GM18907 (cell line): ENCODE data around the gene PCDHGB6.
"Not testable (repeated sequence)": the region's sequence is repeated elsewhere in the genome, so short reads cannot be mapped to it uniquely, and the experiment has no call there.

Experiments used
- ATAC-seq: cut with Tn5 transposase; IDR thresholded peaks from one replicate; pipeline ENCODE4 v1.9.1; 2021; ENCODE audit warnings: mild to moderate bottlenecking, moderate library complexity; ENCODE audit not compliant: unreplicated experiment

Gene PCDHGB6

GRCh38 chr5:141407790-141408505, at the start of gene PCDHGB6:
TSS of gene PCDHGB6 (plus strand) at chr5:141408021. CDS start at chr5:141408203, 182 bp downstream.
- ATAC-seq, result peak; percentile 67

- peak; percentile 48 for ATAC-seq
These were observed 47.9 kb upstream of the PCDHGB6 start, which contains the start of gene PCDHGB2 for GRCh38 chr5:141359790-141360426. TSS of gene PCDHGB2 (plus strand) at chr5:141359994. CDS start at chr5:141360136, 142 bp downstream.

GRCh38 chr5:141360685-141361084, 47.1 kb upstream of the PCDHGB6 start:
- ATAC-seq, result no peak

- no peak for ATAC-seq
These were observed 45.1 kb upstream of the PCDHGB6 start for GRCh38 chr5:141362719-141363118.

GRCh38 chr5:141363952-141364660, 43.7 kb upstream of the PCDHGB6 start, which contains the start of gene PCDHGA5:
TSS of gene PCDHGA5 (plus strand) at chr5:141364162. CDS start at chr5:141364331, 169 bp downstream.
- ATAC-seq, result no peak

GRCh38 chr5:141366016-141366896, 41.6 kb upstream of the PCDHGB6 start:
- ATAC-seq, result no peak

- peak; percentile 97 for ATAC-seq
These were observed 37.6 kb upstream of the PCDHGB6 start, which contains the start of gene PCDHGB3 for GRCh38 chr5:141369994-141370848. TSS of gene PCDHGB3 (plus strand) at chr5:141370242. CDS start at chr5:141370395, 153 bp downstream.

GRCh38 chr5:141371572-141372475, 36.0 kb upstream of the PCDHGB6 start:
- no peak for ATAC-seq

- no peak for ATAC-seq
These were observed 34.0 kb upstream of the PCDHGB6 start, which contains the start of gene PCDHGA6 for GRCh38 chr5:141373673-141374317. TSS of gene PCDHGA6 (plus strand) at chr5:141373891. CDS start at chr5:141374084, 193 bp downstream.

GRCh38 chr5:141374627-141375026, 33.2 kb upstream of the PCDHGB6 start:
- ATAC-seq, result no peak

GRCh38 chr5:141375444-141376155, 32.2 kb upstream of the PCDHGB6 start:
- not testable (repeated sequence) for ATAC-seq

- ATAC-seq, result no peak
These were observed 25.1 kb upstream of the PCDHGB6 start, which contains the start of gene PCDHGA7 for GRCh38 chr5:141382469-141383294. TSS of gene PCDHGA7 (plus strand) at chr5:141382742. CDS start at chr5:141382900, 158 bp downstream.

- no peak for ATAC-seq
These were observed 24.5 kb upstream of the PCDHGB6 start for GRCh38 chr5:141383345-141383744.

- no peak for ATAC-seq
These were observed 23.2 kb upstream of the PCDHGB6 start for GRCh38 chr5:141384471-141385267.

- ATAC-seq, result not testable (repeated sequence)
These were observed 20.1 kb upstream of the PCDHGB6 start, which contains the start of gene PCDHGB4 for GRCh38 chr5:141387557-141388311. TSS of gene PCDHGB4 (plus strand) at chr5:141387698. CDS start at chr5:141387885, 187 bp downstream.
